ENCODE measurements around the gene THAP4.

DNA sequence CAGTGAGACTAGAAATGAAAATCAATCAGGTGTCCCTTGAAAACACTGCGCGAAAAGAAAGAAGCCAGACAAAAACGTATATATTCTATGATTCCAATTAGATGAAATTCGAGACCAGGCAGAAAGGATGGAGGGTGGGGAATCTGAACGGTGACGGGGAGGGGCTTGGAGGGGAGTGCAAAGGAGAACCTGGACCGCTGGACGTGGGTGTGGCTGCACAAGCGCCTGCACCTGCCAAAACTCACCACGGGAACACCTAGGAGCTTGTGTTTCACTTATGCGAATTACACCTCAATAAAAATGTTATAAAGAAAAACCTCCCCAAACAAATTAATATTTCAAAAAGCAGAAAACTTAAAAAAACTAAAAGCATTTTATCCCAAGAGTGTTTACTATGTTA is 21.9 kb downstream of the THAP4 start:
- TF ChIP-seq CTCF (IDR thresholded peaks at IDR 0.05; ENCODE audit: insufficient read depth, low read length, poor library complexity, severe bottlenecking) (no peak), EZH2phosphoT487 (conservative IDR thresholded peaks at IDR 0.05; ENCODE audit: low read length) (no peak)

Data from SU-DHL-6 (cell line).